Neuronal stem cell (in vitro differentiated cells): ENCODE data around the gene CDK14.
"Not testable (repeated sequence)": the region's sequence is repeated elsewhere in the genome, so short reads cannot be mapped to it uniquely, and the experiment has no call there.

ENCODE experiments used
- DNase-seq: peaks from one replicate; pipeline ENCODE4 v3.0.0-alpha.2; 2013; ENCODE audit warnings: low spot score
- H2AFZ ChIP-seq: one replicate; pipeline ENCODE4 v1.6.1; 2013; ENCODE audit warnings: mild to moderate bottlenecking, low read length, inconsistent platforms
- H2AK5ac ChIP-seq: 2 replicates; pipeline ENCODE4 v1.6.1; 2013; ENCODE audit warnings: low read depth, mild to moderate bottlenecking, inconsistent platforms, low read length, moderate library complexity, mixed read lengths
- H2BK120ac ChIP-seq: 2 replicates; pipeline ENCODE4 v1.6.1; 2013; ENCODE audit warnings: low read depth, mild to moderate bottlenecking, inconsistent platforms, low read length, moderate library complexity, mixed read lengths
- H2BK12ac ChIP-seq: one replicate; pipeline ENCODE4 v1.6.1; 2013; ENCODE audit warnings: low read length, inconsistent platforms
- H2BK15ac ChIP-seq: 2 replicates; pipeline ENCODE4 v1.6.1; 2013; ENCODE audit warnings: mild to moderate bottlenecking, low read length, inconsistent platforms, mixed read lengths
- H2BK5ac ChIP-seq: one replicate; pipeline ENCODE4 v1.6.1; 2013; ENCODE audit warnings: inconsistent platforms, mild to moderate bottlenecking, low read length, moderate library complexity
- H3K14ac ChIP-seq: one replicate; pipeline ENCODE4 v1.6.1; 2013; ENCODE audit warnings: low read length, inconsistent platforms
- H3K18ac ChIP-seq: 2 replicates; pipeline ENCODE4 v1.6.1; 2013; ENCODE audit warnings: low read length, inconsistent platforms
- H3K23ac ChIP-seq: 2 replicates; pipeline ENCODE4 v1.6.1; 2013; ENCODE audit warnings: low read depth, mild to moderate bottlenecking, mixed read lengths, low read length, inconsistent platforms; ENCODE audit not compliant: poor library complexity
- H3K27ac ChIP-seq: replicated peaks from 3 replicates; pipeline ENCODE4 v1.5.1; 2013; ENCODE audit warnings: low read length, inconsistent platforms
- H3K27me3 ChIP-seq, 3 experiments: 2 replicates each; pipeline ENCODE4 v1.6.1; 2013; ENCODE audit warnings: low read length in 3 of 3, mild to moderate bottlenecking in 2 of 3, inconsistent platforms in 1 of 3, low read depth in 1 of 3, mixed read lengths in 1 of 3, moderate library complexity in 1 of 3; ENCODE audit not compliant: control insufficient read depth in 3 of 3, insufficient read depth in 3 of 3
- H3K36me3 ChIP-seq, 2 donors: replicated peaks in 1 of 2; 2 replicates each; pipeline ENCODE4 v1.6.1; 2013; ENCODE audit warnings: low read length in 2 of 2; ENCODE audit not compliant: control insufficient read depth in 2 of 2, insufficient read depth in 2 of 2
- H3K4ac ChIP-seq: 2 replicates; pipeline ENCODE4 v1.6.1; 2013; ENCODE audit warnings: inconsistent platforms, mild to moderate bottlenecking, low read length, moderate library complexity
- H3K4me1 ChIP-seq, 2 donors: 1 replicate in 1 of 2; 2 replicates in 1 of 2; pipeline ENCODE4 v1.6.1; 2013; ENCODE audit warnings: low read length in 2 of 2, low read depth in 1 of 2; ENCODE audit not compliant: control insufficient read depth in 2 of 2, insufficient read depth in 1 of 2
- H3K4me2 ChIP-seq: one replicate; pipeline ENCODE4 v1.6.1; 2013; ENCODE audit warnings: mild to moderate bottlenecking, low read length, inconsistent platforms; ENCODE audit not compliant: insufficient read depth, poor library complexity, severe bottlenecking
- H3K4me3 ChIP-seq, 2 donors: 2 replicates each; pipeline ENCODE4 v1.5.1; 2013; ENCODE audit warnings: low read length in 2 of 2, mild to moderate bottlenecking in 2 of 2, inconsistent platforms in 1 of 2, moderate library complexity in 1 of 2
- H3K79me1 ChIP-seq: one replicate; pipeline ENCODE4 v1.6.1; 2013; ENCODE audit warnings: low read depth, mild to moderate bottlenecking, inconsistent platforms, low read length, moderate library complexity
- H3K9ac ChIP-seq: one replicate; pipeline ENCODE4 v1.6.1; 2013; ENCODE audit warnings: mild to moderate bottlenecking, low read depth, low read length, inconsistent platforms; ENCODE audit not compliant: poor library complexity
- H3K9me3 ChIP-seq, 2 donors: replicated peaks in 1 of 2; 2 replicates each; pipeline versions ENCODE3 to v1.6.1; 2013; ENCODE audit warnings: low read length in 2 of 2, mild to moderate bottlenecking in 2 of 2, inconsistent platforms in 1 of 2, low read depth in 1 of 2, mixed read lengths in 1 of 2, moderate library complexity in 1 of 2; ENCODE audit not compliant: control insufficient read depth in 2 of 2, insufficient read depth in 1 of 2
- H4K8ac ChIP-seq: one replicate; pipeline ENCODE4 v1.6.1; 2013; ENCODE audit warnings: low read depth, mild to moderate bottlenecking, inconsistent platforms, low read length, moderate library complexity
- H4K91ac ChIP-seq: one replicate; pipeline ENCODE4 v1.6.1; 2013; ENCODE audit warnings: low read length, low read depth, mild to moderate bottlenecking, inconsistent platforms; ENCODE audit not compliant: poor library complexity
- WGBS, 2 donors: extraction: QIAGEN DNeasy Blood & Tissue Kit; methylation state at CpG; one replicate each; pipeline ENCODE4 v1.1.7; 2013; ENCODE audit warnings: missing lambda C conversion rate in 2 of 2, mixed read lengths in 1 of 2; ENCODE audit not compliant: insufficient read length in 2 of 2, insufficient replicate concordance in 1 of 2; ENCODE audit errors: extremely low coverage in 2 of 2; 5-methylcytosine and 5-hydroxymethylcytosine counted together

Gene CDK14

DNA sequence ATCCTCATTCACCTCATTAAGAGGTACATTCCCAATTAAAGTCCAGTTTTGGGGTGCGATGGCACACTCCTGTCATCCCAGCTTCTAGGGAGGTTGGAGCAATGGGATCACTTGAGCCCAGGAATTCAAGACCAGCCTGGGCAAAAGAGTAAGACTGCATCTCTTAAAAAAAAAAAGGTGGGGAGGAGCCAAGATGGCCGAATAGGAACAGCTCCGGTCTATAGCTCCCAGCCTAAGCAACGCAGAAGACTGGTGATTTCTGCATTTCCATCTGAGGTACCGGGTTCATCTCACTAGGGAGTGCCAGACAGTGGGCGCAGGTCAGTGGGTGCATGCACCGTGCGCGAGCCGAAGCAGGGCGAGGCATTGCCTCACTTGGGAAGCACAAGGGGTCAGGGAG is 577.1 kb downstream of the CDK14 start:
- H2AFZ ChIP-seq, H3K4me2 ChIP-seq, DNase-seq, H3K4ac ChIP-seq, H2BK120ac ChIP-seq, H2AK5ac ChIP-seq, H3K9ac ChIP-seq, H3K4me3 ChIP-seq, H2BK15ac ChIP-seq, H3K27ac ChIP-seq, H3K36me3 ChIP-seq, H2BK12ac ChIP-seq, H4K91ac ChIP-seq, H3K23ac ChIP-seq, H3K18ac ChIP-seq, H4K8ac ChIP-seq, H3K27me3 ChIP-seq, H3K9me3 ChIP-seq, H3K79me1 ChIP-seq, H2BK5ac ChIP-seq, H3K14ac ChIP-seq: not testable (repeated sequence)
- no CpG with 5 or more reads among the region's 11 CpGs for WGBS, 2 donors
- peaks cover 3 to 19% of the 10 kb centered on the region in 2 donors for H3K4me1 ChIP-seq

DNA sequence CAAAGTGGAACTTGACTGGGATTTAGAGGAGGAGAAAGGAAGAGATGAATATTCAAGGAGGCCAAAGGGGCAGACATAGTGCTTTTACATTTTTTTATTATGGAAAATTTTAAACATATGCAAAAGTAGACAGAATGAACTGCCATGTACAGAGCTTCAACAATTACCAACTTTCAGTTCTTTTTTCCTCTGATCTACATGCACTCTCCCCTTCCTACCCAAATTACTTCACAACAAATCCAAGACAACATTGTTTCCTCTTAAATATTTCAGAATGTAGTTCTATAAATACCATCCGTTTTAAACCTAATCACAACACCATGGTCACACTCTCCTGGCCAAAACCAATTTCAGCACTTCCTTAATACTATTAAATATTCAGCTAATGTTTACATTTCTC is 584.6 kb downstream of the CDK14 start:
- Histone ChIP-seq H2BK12ac (no peak overlapping the region), H3K23ac (no peak overlapping the region), H3K14ac (no peak overlapping the region), H3K27ac (no peak overlapping the region), H3K36me3 (no peaks in the 10 kb centered on the region), H3K4ac (no peak overlapping the region), H4K8ac (no peak overlapping the region), H3K9me3 (peaks cover 0 to 4% of the 10 kb centered on the region in 2 donors), H2BK15ac (no peak overlapping the region), H2BK120ac (no peak overlapping the region), H3K4me1 (no peaks in the 10 kb centered on the region), H2BK5ac (no peak overlapping the region), H3K4me3 (no peak overlapping the region), H3K4me2 (no peak overlapping the region), H3K9ac (no peak overlapping the region), H3K79me1 (no peaks in the 10 kb centered on the region), H2AFZ (no peak overlapping the region), H3K18ac (no peak overlapping the region), H2AK5ac (no peak overlapping the region), H4K91ac (no peak overlapping the region), H3K27me3 (no peaks in the 10 kb centered on the region)
- DNase-seq = no peak
- 100% methylated on average over 1 of the region's 1 CpG for WGBS, 2 donors

DNA sequence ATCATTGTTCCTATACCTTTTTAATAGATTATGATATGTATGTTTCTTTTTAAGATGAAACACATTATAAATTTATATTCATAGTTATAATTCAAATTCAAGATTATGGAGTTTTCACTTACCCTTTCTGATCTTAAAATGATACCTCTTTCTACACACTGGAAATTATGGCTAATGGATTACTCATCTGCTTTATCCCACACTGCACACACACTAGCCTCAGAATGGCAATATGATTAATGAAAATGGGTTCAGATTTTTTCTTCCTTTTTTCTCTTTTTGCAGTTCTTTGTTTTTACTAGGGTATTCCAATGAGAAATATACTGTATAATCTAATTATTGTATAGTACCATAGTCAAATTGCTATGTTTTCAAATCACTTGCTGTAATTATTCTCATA is 585.8 kb downstream of the CDK14 start:
- no peak overlapping the region for H2BK5ac ChIP-seq
- no peak overlapping the region for H4K8ac ChIP-seq
- no peak overlapping the region for H3K23ac ChIP-seq
- no peak overlapping the region for H2AFZ ChIP-seq
- H2BK12ac ChIP-seq = no peak overlapping the region
- no peak overlapping the region for H4K91ac ChIP-seq
- DNase-seq = no peak
- H3K9me3 ChIP-seq = peaks cover 0 to 7% of the 10 kb centered on the region in 2 donors
- no peak overlapping the region for H3K27ac ChIP-seq
- no peak overlapping the region for H3K4ac ChIP-seq
- no peak overlapping the region for H3K18ac ChIP-seq
- no peaks in the 10 kb centered on the region for H3K79me1 ChIP-seq
- no peaks in the 10 kb centered on the region for H3K36me3 ChIP-seq
- H3K4me1 ChIP-seq = no peaks in the 10 kb centered on the region
- no peak overlapping the region for H3K4me2 ChIP-seq
- H2AK5ac ChIP-seq = no peak overlapping the region
- H3K9ac ChIP-seq = no peak overlapping the region
- H3K4me3 ChIP-seq = no peak overlapping the region
- no peak overlapping the region for H2BK15ac ChIP-seq
- no peak overlapping the region for H2BK120ac ChIP-seq
- no peaks in the 10 kb centered on the region for H3K27me3 ChIP-seq
- no peak overlapping the region for H3K14ac ChIP-seq

DNA sequence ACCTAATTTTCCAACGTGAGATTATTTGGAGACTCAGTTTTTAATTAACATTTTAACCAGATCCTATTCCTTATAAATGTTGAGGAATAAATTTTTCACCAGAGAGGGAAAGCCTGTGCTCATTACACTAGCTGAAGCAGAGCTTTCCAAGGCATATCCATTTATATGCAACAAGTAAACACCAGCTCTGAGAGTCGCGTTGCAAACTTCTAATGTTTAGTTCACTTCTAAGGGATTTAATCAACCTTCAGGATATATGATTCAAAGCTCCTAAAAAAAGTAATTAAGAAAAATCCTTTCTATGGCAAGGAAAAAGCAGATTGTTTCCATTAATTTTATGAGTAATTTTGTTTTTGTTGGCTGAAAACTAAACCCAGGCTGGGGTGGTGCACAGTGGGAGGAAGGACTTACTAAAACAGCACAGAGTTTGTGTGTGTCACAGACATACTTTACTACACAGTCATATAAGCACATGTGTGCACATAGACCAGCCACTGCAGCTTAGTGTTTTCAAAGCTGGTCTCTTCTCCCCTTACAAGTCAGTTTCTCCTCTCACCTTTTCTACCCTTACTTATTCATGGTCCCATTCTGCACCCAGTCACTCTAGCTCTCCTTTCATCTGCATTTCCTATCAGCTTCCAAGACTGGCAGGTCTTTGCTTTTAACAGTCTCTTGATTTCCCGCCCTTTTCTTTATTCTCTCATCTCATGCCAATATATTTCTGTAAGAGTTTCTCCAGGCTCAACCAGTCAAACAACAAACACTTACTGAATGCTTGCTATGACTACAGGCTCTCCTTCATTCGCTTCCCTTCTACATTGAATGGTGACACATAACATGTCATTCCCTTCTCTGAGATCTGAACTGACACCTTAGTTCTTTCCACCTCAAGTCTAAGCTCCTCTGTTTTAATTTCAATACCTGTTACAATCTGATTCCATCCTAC is 587.0 kb downstream of the CDK14 start:
- Histone ChIP-seq H3K4me1 (no peaks in the 10 kb centered on the region), H3K27me3 (no peaks in the 10 kb centered on the region), H4K8ac (no peak overlapping the region), H4K91ac (no peak overlapping the region), H3K4me2 (no peak overlapping the region), H3K27ac (no peak overlapping the region), H2AK5ac (no peak overlapping the region), H3K9ac (no peak overlapping the region), H2BK5ac (no peak overlapping the region), H3K36me3 (no peaks in the 10 kb centered on the region), H3K4ac (no peak overlapping the region), H3K4me3 (no peak overlapping the region), H3K14ac (no peak overlapping the region), H3K18ac (no peak overlapping the region), H2BK15ac (no peak overlapping the region), H2BK12ac (no peak overlapping the region), H3K9me3 (peaks cover 0 to 7% of the 10 kb centered on the region in 2 donors), H2AFZ (no peak overlapping the region), H2BK120ac (no peak overlapping the region), H3K79me1 (no peaks in the 10 kb centered on the region), H3K23ac (no peak overlapping the region)
- DNase-seq = no peak
- no CpG with 5 or more reads among the region's 5 CpGs for WGBS, 2 donors
